ENCODE results near the gene SKAP1. TPM values are rescaled to one million over a fixed set of nuclear protein-coding genes. Genes with fewer than 3 reads are reported as not detected.

Gene SKAP1
- total RNA-seq, 6 experiments from 2014 or later, result 4.5 to 51.0 (median 17.5) TPM

GRCh38 chr17:48107137-48108055, 322.6 kb downstream of the SKAP1 start, which contains the start of gene SNX11:
Gene SNX11, plus strand, starts transcription at chr17:48107766. Its CDS starts 4,278 bp downstream, at chr17:48112044.
- WGBS (ENCODE audit: insufficient coverage, low coverage, low lambda C conversion rate, missing lambda C conversion rate), result under 1% methylated on average over 14 of the region's 64 CpGs
- peak within 1 kb of the TSS; percentile 77 to 91 (median 86) for H3K27ac ChIP-seq
- H3K4me1 ChIP-seq, result peaks cover 0 to 12% (median 0%) of the 10 kb centered on the region in 4 donors
- H3K36me3 ChIP-seq, result no peaks in the 10 kb centered on the region
- ATAC-seq, result peak; percentile 95 to 96 (median 96)
- H3K27me3 ChIP-seq, result no peaks in the 10 kb centered on the region
- H3K9me3 ChIP-seq, result no peaks in the 10 kb centered on the region
- TF ChIP-seq POLR2A (IDR thresholded peaks at IDR 0.05), result peak; percentile 81
- TF ChIP-seq CTCF (IDR thresholded peaks at IDR 0.05), result peak in 2 of 4 donors; percentile 27 to 39
- peak; percentile 93 to 94 (median 93) for DNase-seq
- intact Hi-C loops (cut with DNase I), result no loop called here
- H3K4me3 ChIP-seq, result peak within 1 kb of the TSS; percentile 66 to 97 (median 67)

DNA sequence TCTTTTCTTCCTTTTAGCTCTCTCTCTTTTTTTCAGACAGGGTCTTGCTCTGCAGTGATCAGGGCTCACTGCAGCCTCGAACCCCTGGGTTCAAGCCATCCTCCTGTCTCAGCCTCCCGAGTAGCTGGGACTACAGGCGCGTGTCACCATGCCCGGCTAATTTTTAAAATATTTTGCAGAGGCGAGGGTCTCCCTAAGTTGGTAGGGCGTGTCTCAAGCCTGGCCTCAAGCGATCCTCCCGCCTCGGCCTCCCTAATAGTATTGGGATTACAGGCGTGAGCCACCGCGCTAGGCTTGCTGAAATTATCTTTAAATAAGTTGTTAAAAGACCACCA, 323.2 kb downstream of the SKAP1 start:
- H3K27ac ChIP-seq, result peak overlapping the region; percentile 77 to 91 (median 86)
- H3K36me3 ChIP-seq, result no peaks in the 10 kb centered on the region
- H3K27me3 ChIP-seq, result no peaks in the 10 kb centered on the region
- ATAC-seq (no peak), DNase-seq (no peak)
- intact Hi-C loops (cut with DNase I), result no loop called here
- H3K9me3 ChIP-seq, result no peaks in the 10 kb centered on the region
- TF ChIP-seq POLR2A (IDR thresholded peaks at IDR 0.05), result no peak
- no peak for TF ChIP-seq CTCF (IDR thresholded peaks at IDR 0.05)
- peaks cover 0 to 12% (median 0%) of the 10 kb centered on the region in 4 donors for H3K4me1 ChIP-seq
- WGBS (ENCODE audit: insufficient coverage, low coverage, low lambda C conversion rate, missing lambda C conversion rate), result 59% methylated on average over 12 of the region's 13 CpGs
- H3K4me3 ChIP-seq, result peak overlapping the region; percentile 66 to 97 (median 67)

DNA sequence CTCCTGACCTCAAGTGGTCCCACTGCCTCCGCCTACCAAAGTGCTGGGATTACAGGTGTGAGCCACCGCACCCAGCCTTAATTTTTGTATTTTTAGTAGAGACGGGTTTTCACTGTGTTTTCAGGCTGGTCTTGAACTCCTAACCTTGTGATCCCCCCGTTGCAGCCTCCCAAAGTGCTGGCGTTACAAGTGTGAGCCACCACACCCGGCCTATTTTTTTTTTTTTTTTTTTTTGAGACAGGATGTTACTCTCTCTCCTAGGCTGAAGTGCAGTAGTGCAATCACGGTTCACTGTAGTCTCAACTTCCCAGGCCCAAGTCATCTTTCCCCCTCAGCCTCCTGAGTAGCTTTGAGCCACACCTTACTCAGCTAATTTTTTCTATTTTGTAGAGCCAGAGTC, 325.6 kb downstream of the SKAP1 start:
- no peak overlapping the region for H3K4me3 ChIP-seq
- no peaks in the 10 kb centered on the region for H3K27me3 ChIP-seq
- WGBS (ENCODE audit: insufficient coverage, low coverage, low lambda C conversion rate, missing lambda C conversion rate), result 84% methylated on average over 6 of the region's 7 CpGs
- no peak overlapping the region for H3K27ac ChIP-seq
- H3K4me1 ChIP-seq, result peaks cover 0 to 18% (median 0%) of the 10 kb centered on the region in 4 donors
- TF ChIP-seq POLR2A (IDR thresholded peaks at IDR 0.05) (no peak), CTCF (IDR thresholded peaks at IDR 0.05) (no peak)
- DNase-seq, result no peak
- intact Hi-C loops (cut with DNase I), result no loop called here
- H3K9me3 ChIP-seq, result no peaks in the 10 kb centered on the region
- no peak for ATAC-seq
- no peaks in the 10 kb centered on the region for H3K36me3 ChIP-seq

DNA sequence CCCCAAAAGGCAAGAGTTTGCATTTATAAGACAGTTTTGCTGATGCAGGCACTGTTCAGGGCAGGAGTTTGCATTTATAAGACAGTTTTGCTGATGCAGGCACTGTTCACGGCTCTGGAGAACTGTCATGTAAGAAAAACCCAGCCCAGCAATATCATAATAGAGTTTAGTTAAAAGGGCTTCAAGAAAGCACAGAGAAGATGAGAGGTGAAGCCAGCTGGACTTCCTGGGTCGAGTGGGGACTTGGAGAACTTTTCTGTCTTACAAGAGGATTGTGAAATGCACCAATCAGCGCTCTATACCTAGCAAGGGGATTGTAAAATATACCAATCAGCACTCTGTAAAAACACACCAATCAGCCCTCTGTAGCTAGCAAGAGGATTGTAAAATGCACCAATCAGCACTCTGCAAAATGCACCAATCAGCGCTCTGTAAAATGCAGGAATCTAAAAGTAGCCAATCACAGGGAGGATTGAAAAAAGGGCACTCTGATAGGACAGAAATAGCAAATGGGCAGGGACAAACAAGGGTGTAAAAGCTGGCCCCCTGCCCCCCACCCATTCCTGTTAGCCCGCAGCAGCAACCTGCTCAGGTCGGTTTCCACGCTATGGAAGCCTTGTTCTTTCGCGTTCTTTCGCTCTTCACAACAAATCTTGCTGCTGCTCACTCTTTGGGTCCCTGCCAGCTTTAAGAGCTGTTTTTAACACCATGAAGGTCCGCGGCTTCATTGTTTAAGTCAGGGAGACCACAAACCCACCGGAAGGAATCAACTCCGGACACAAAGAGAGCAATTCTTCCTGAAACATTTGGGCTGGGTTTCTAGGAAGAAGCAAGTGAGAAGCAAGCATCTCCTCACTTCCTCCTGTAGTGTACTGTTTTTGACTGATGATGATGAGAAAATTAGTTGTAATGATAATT, 327.0 kb downstream of the SKAP1 start:
- 74% methylated on average over 12 of the region's 14 CpGs for WGBS (ENCODE audit: insufficient coverage, low coverage, low lambda C conversion rate, missing lambda C conversion rate)
- no peaks in the 10 kb centered on the region for H3K27me3 ChIP-seq
- TF ChIP-seq CTCF (IDR thresholded peaks at IDR 0.05) (no peak), POLR2A (IDR thresholded peaks at IDR 0.05) (no peak)
- intact Hi-C loops (cut with DNase I), result no loop called here
- H3K9me3 ChIP-seq, result no peaks in the 10 kb centered on the region
- no peak overlapping the region for H3K4me3 ChIP-seq
- no peaks in the 10 kb centered on the region for H3K36me3 ChIP-seq
- no peak for ATAC-seq
- H3K27ac ChIP-seq, result no peak overlapping the region
- no peak for DNase-seq
- peaks cover 0 to 7% (median 0%) of the 10 kb centered on the region in 4 donors for H3K4me1 ChIP-seq
